CD14-positive monocyte (primary cell): ENCODE results near the gene FBN1. TPM values are rescaled to one million over a fixed set of nuclear protein-coding genes. Genes with fewer than 3 reads are reported as not detected.

Experiments
- DNase-seq, 3 donors: peaks; one replicate each; pipeline ENCODE4 v3.0.0-alpha.2; 2011 to 2022
- H2AFZ ChIP-seq: 2 replicates; pipeline ENCODE4 v1.6.0; 2012; ENCODE audit warnings: mild to moderate bottlenecking, low read depth, low read length, inconsistent platforms; ENCODE audit not compliant: insufficient read depth, poor library complexity, severe bottlenecking
- H3K27ac ChIP-seq, 2 donors: 1 replicate in 1 of 2; 2 replicates in 1 of 2; pipeline ENCODE4 v1.5.1; 2012 to 2013; ENCODE audit warnings: low read length in 2 of 2, control low read depth in 1 of 2, inconsistent platforms in 1 of 2, low read depth in 1 of 2, mild to moderate bottlenecking in 1 of 2
- H3K27me3 ChIP-seq, 2 donors: one replicate each; pipeline versions ENCODE4 v1.6.0 to v1.6.1; 2011 to 2013; ENCODE audit warnings: low read length in 2 of 2; ENCODE audit not compliant: control insufficient read depth in 2 of 2, insufficient read depth in 2 of 2
- H3K36me3 ChIP-seq, 2 donors: replicated peaks in 1 of 2; 1 replicate in 1 of 2; 2 replicates in 1 of 2; pipeline versions ENCODE4 v1.5.1 to v1.6.1; 2012 to 2013; ENCODE audit warnings: low read length in 2 of 2, control low read depth in 1 of 2, inconsistent platforms in 1 of 2, mild to moderate bottlenecking in 1 of 2; ENCODE audit not compliant: insufficient read depth in 2 of 2, control insufficient read depth in 1 of 2
- H3K4me1 ChIP-seq, 2 donors: 1 replicate in 1 of 2; 2 replicates in 1 of 2; pipeline versions ENCODE4 v1.5.1 to v1.6.1; 2012 to 2013; ENCODE audit warnings: low read length in 2 of 2, control low read depth in 1 of 2, inconsistent platforms in 1 of 2, mild to moderate bottlenecking in 1 of 2, moderate library complexity in 1 of 2; ENCODE audit not compliant: insufficient read depth in 2 of 2, control insufficient read depth in 1 of 2
- H3K4me2 ChIP-seq: replicated peaks from 2 replicates; pipeline ENCODE3; 2012; ENCODE audit warnings: low read length, moderate library complexity, mild to moderate bottlenecking; ENCODE audit not compliant: poor library complexity, severe bottlenecking; ENCODE audit errors: extremely low read depth
- H3K4me3 ChIP-seq, 3 experiments: fragments of 200-600 bp in 1 of 3; sonication (generic) in 1 of 3; replicated peaks in 1 of 3; 1 replicate in 2 of 3; 2 replicates in 1 of 3; pipeline ENCODE4 v1.5.1; 2011 to 2013; ENCODE audit warnings: low read length in 3 of 3, mild to moderate bottlenecking in 3 of 3, control low read depth in 2 of 3, low read depth in 2 of 3, inconsistent platforms in 1 of 3, moderate library complexity in 1 of 3
- H3K79me2 ChIP-seq: 2 replicates; pipeline ENCODE4 v1.6.0; 2012; ENCODE audit warnings: mild to moderate bottlenecking, control low read depth, inconsistent platforms, low read length, moderate library complexity; ENCODE audit not compliant: insufficient read depth
- H3K9ac ChIP-seq: 2 replicates; pipeline ENCODE4 v1.6.0; 2017; ENCODE audit warnings: low read length, mild to moderate bottlenecking; ENCODE audit not compliant: insufficient read depth, poor library complexity, severe bottlenecking
- H3K9me3 ChIP-seq, 2 donors: replicated peaks in 1 of 2; 1 replicate in 1 of 2; 2 replicates in 1 of 2; pipeline versions ENCODE4 v1.5.1 to v1.6.1; 2012 to 2013; ENCODE audit warnings: low read length in 2 of 2, control low read depth in 1 of 2; ENCODE audit not compliant: control insufficient read depth in 1 of 2, insufficient read depth in 1 of 2
- H4K20me1 ChIP-seq: 2 replicates; pipeline ENCODE4 v1.6.0; 2012; ENCODE audit warnings: mild to moderate bottlenecking, low read length, control low read depth, moderate library complexity; ENCODE audit not compliant: insufficient read depth
- H3K27ac Mint-ChIP-seq, 7 donors: one replicate each; pipeline ENCODE4 v1.8.0; 2020; ENCODE audit warnings: mild to moderate bottlenecking in 7 of 7, mixed read lengths in 7 of 7, moderate library complexity in 6 of 7, inconsistent platforms in 2 of 7
- H3K27me3 Mint-ChIP-seq, 3 donors: one replicate each; pipeline ENCODE4 v1.8.0; 2021 to 2022; ENCODE audit warnings: low read depth in 3 of 3, mild to moderate bottlenecking in 3 of 3, mixed read lengths in 3 of 3, moderate library complexity in 3 of 3, inconsistent platforms in 1 of 3
- H3K36me3 Mint-ChIP-seq, 2 donors: one replicate each; pipeline ENCODE4 v1.8.0; 2020; ENCODE audit warnings: mixed read lengths in 2 of 2, inconsistent platforms in 1 of 2, mild to moderate bottlenecking in 1 of 2
- H3K4me1 Mint-ChIP-seq: one replicate; pipeline ENCODE4 v1.8.0; 2020; ENCODE audit warnings: mild to moderate bottlenecking, mixed read lengths
- H3K4me3 Mint-ChIP-seq, 2 donors: one replicate each; pipeline ENCODE4 v1.8.0; 2020; ENCODE audit warnings: mild to moderate bottlenecking in 2 of 2, mixed read lengths in 2 of 2, moderate library complexity in 1 of 2
- H3K9me3 Mint-ChIP-seq, 7 donors: one replicate each; pipeline ENCODE4 v1.8.0; 2020 to 2022; ENCODE audit warnings: mixed read lengths in 7 of 7, mild to moderate bottlenecking in 6 of 7, moderate library complexity in 6 of 7, inconsistent platforms in 2 of 7
- WGBS: methylation state at CpG from one replicate; pipeline ENCODE4 v1.1.5; 2013; ENCODE audit warnings: missing lambda C conversion rate; ENCODE audit not compliant: insufficient coverage; 5-methylcytosine and 5-hydroxymethylcytosine counted together
- intact Hi-C, 2 donors: fragments of 100-400 bp; cut with micrococcal nuclease; formaldehyde crosslinking; loops; one replicate each; pipeline versions ENCODE4 v1.15.0 to v1.15.1; 2023
- polyA plus RNA-seq, 3 donors: library from polyadenylated mRNA; depleted of rRNA in 1 of 3; unstranded in 2 of 3; stranded (reverse) in 1 of 3; fragments of 300-500 nt in 2 of 3; fragments of >200 nt in 1 of 3; fragmentation: Illumina TruSeq in 2 of 3; gene quantifications; 1 replicate in 2 of 3; 2 replicates in 1 of 3; pipeline ENCODE4 v1.2.3, GENCODE V29; 2012 to 2021
- TF ChIP-seq, protein P1 (sequence below): fragments of 200-600 bp; IDR thresholded peaks from one replicate; pipeline ENCODE4 v1.8.0; 2022; ENCODE audit warnings: antibody characterized with exemption, mild to moderate bottlenecking

FBN1 gene
- polyA plus RNA-seq, 3 donors, result 0.29 TPM; not detected in 2

GRCh38 chr15:48569591-48570302, 75.8 kb downstream of the FBN1 start:
- H3K4me2 ChIP-seq, result no peak overlapping the region
- WGBS, result no CpG with 5 or more reads among the region's 3 CpGs
- H3K27ac Mint-ChIP-seq, result no peak overlapping the region
- no peak overlapping the region for H3K4me3 Mint-ChIP-seq
- H3K36me3 Mint-ChIP-seq, result no peaks in the 10 kb centered on the region
- no peak for DNase-seq
- H3K4me1 ChIP-seq, result no peaks in the 10 kb centered on the region
- no peak overlapping the region for H3K9ac ChIP-seq
- H3K79me2 ChIP-seq, result no peaks in the 10 kb centered on the region
- H3K36me3 ChIP-seq, result no peaks in the 10 kb centered on the region
- H3K9me3 Mint-ChIP-seq, result peaks cover 0 to 7% (median 0%) of the 10 kb centered on the region in 7 donors
- H3K4me1 Mint-ChIP-seq, result no peaks in the 10 kb centered on the region
- H2AFZ ChIP-seq, result no peak overlapping the region
- TF ChIP-seq, protein P1, sequence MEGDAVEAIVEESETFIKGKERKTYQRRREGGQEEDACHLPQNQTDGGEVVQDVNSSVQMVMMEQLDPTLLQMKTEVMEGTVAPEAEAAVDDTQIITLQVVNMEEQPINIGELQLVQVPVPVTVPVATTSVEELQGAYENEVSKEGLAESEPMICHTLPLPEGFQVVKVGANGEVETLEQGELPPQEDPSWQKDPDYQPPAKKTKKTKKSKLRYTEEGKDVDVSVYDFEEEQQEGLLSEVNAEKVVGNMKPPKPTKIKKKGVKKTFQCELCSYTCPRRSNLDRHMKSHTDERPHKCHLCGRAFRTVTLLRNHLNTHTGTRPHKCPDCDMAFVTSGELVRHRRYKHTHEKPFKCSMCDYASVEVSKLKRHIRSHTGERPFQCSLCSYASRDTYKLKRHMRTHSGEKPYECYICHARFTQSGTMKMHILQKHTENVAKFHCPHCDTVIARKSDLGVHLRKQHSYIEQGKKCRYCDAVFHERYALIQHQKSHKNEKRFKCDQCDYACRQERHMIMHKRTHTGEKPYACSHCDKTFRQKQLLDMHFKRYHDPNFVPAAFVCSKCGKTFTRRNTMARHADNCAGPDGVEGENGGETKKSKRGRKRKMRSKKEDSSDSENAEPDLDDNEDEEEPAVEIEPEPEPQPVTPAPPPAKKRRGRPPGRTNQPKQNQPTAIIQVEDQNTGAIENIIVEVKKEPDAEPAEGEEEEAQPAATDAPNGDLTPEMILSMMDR, result no peak
- peaks cover 0 to 2% (median 0%) of the 10 kb centered on the region in 3 donors for H3K27me3 Mint-ChIP-seq
- H3K27me3 ChIP-seq, result no peaks in the 10 kb centered on the region
- H3K9me3 ChIP-seq, result no peaks in the 10 kb centered on the region
- H4K20me1 ChIP-seq, result no peaks in the 10 kb centered on the region
- no peak overlapping the region for H3K27ac ChIP-seq
- intact Hi-C loops, result no loop called here
- no peak overlapping the region for H3K4me3 ChIP-seq

GRCh38 chr15:48566668-48567067, 78.8 kb downstream of the FBN1 start:
- intact Hi-C loops, result no loop called here
- WGBS, result 93% methylated on average over 3 of the region's 4 CpGs

More at GRCh38 chr15:48566668-48567067, 78.8 kb downstream of the FBN1 start:
- Histone ChIP-seq H3K36me3 (no peaks in the 10 kb centered on the region), H3K27ac (no peak overlapping the region), H3K4me2 (no peak overlapping the region), H3K79me2 (no peaks in the 10 kb centered on the region), H4K20me1 (no peaks in the 10 kb centered on the region), H2AFZ (no peak overlapping the region), H3K9me3 (no peaks in the 10 kb centered on the region), H3K4me3 (no peak overlapping the region), H3K27me3 (no peaks in the 10 kb centered on the region), H3K9ac (no peak overlapping the region), H3K4me1 (no peaks in the 10 kb centered on the region)
- no peaks in the 10 kb centered on the region for H3K36me3 Mint-ChIP-seq
- no peak overlapping the region for H3K4me3 Mint-ChIP-seq
- DNase-seq, result no peak
- peaks cover 0 to 7% (median 0%) of the 10 kb centered on the region in 7 donors for H3K9me3 Mint-ChIP-seq
- TF ChIP-seq, protein P1, result no peak
- H3K27me3 Mint-ChIP-seq, result no peaks in the 10 kb centered on the region
- no peak overlapping the region for H3K27ac Mint-ChIP-seq
- H3K4me1 Mint-ChIP-seq, result no peaks in the 10 kb centered on the region
